GM18867 (cell line): ENCODE measurements around the gene CFAP410.
"Not testable (repeated sequence)": the region's sequence is repeated elsewhere in the genome, so short reads cannot be mapped to it uniquely, and the experiment has no call there.

ENCODE experiments used
- ATAC-seq: cut with Tn5 transposase; IDR thresholded peaks from one replicate; pipeline ENCODE4 v1.9.1; 2021; ENCODE audit warnings: mild to moderate bottlenecking, moderate library complexity; ENCODE audit not compliant: unreplicated experiment

Gene CFAP410

GRCh38 chr21:44370027-44370735 is 31.0 kb upstream of the CFAP410 start:
- ATAC-seq: no peak

GRCh38 chr21:44368711-44369446 is 29.7 kb upstream of the CFAP410 start:
- ATAC-seq: no peak

- ATAC-seq: no peak
Observed at GRCh38 chr21:44366586-44367211, 27.5 kb upstream of the CFAP410 start.

GRCh38 chr21:44365967-44366585 is 26.9 kb upstream of the CFAP410 start:
- no peak for ATAC-seq

GRCh38 chr21:44365251-44365966 is 26.2 kb upstream of the CFAP410 start:
- no peak for ATAC-seq

GRCh38 chr21:44364151-44365053 is 25.2 kb upstream of the CFAP410 start:
- no peak for ATAC-seq

- no peak for ATAC-seq
Observed at GRCh38 chr21:44363278-44363677, 24.1 kb upstream of the CFAP410 start.

GRCh38 chr21:44361903-44362302 is 22.7 kb upstream of the CFAP410 start:
- not testable (repeated sequence) for ATAC-seq

GRCh38 chr21:44360159-44360558 is 21.0 kb upstream of the CFAP410 start:
- no peak for ATAC-seq

GRCh38 chr21:44359396-44359795 is 20.2 kb upstream of the CFAP410 start:
- ATAC-seq: no peak

GRCh38 chr21:44357064-44357837 is 18.1 kb upstream of the CFAP410 start:
- no peak for ATAC-seq

GRCh38 chr21:44356636-44357035 is 17.4 kb upstream of the CFAP410 start:
- no peak for ATAC-seq

- no peak for ATAC-seq
Observed at GRCh38 chr21:44356160-44356559, 17.0 kb upstream of the CFAP410 start.

- ATAC-seq: no peak
Observed at GRCh38 chr21:44354775-44355771, 15.9 kb upstream of the CFAP410 start.

GRCh38 chr21:44354001-44354405 is 14.8 kb upstream of the CFAP410 start:
- ATAC-seq: no peak

- ATAC-seq: no peak
Observed at GRCh38 chr21:44353191-44353970, 14.2 kb upstream of the CFAP410 start, which contains the start of gene TRPM2. TRPM2 (plus strand) TSS chr21:44353621; CDS start chr21:44353701, 80 bp downstream.

GRCh38 chr21:44352253-44352860 is 13.2 kb upstream of the CFAP410 start:
- no peak for ATAC-seq
